ENCODE measurements around the gene PTPRZ1.

The PTPRZ1 gene

GRCh38 chr7:122064971-122065370 is 192.0 kb downstream of the PTPRZ1 start:
- H3K9ac ChIP-seq (ENCODE audit: low read length) = no peak overlapping the region
- H3K9me3 ChIP-seq (ENCODE audit: insufficient read depth, low read length) = no peaks in the 10 kb centered on the region
- H4K20me1 ChIP-seq (ENCODE audit: low read depth, low read length) = no peaks in the 10 kb centered on the region
- TF ChIP-seq EZH2phosphoT487 (conservative IDR thresholded peaks at IDR 0.05; ENCODE audit: low read length) (no peak), CTCF (IDR thresholded peaks at IDR 0.05; ENCODE audit: insufficient read depth, low read length, poor library complexity, severe bottlenecking) (no peak)
- H2AFZ ChIP-seq (ENCODE audit: low read depth, low read length, severe bottlenecking) = no peak overlapping the region
- H3F3A ChIP-seq (ENCODE audit: insufficient read depth) = no peaks in the 10 kb centered on the region
- no peaks in the 10 kb centered on the region for H3K36me3 ChIP-seq (ENCODE audit: low read length)
- no peaks in the 10 kb centered on the region for H3K27me3 ChIP-seq (ENCODE audit: low read length)
- no peak overlapping the region for H3K4me2 ChIP-seq (ENCODE audit: low read depth, low read length, poor library complexity, severe bottlenecking)
- no peak overlapping the region for H3K4me3 ChIP-seq (ENCODE audit: insufficient read depth, low read length, poor library complexity, severe bottlenecking)
- H3K79me2 ChIP-seq (ENCODE audit: insufficient read depth, low read length) = no peaks in the 10 kb centered on the region
- H3K27ac ChIP-seq (ENCODE audit: low read depth, low read length) = no peak overlapping the region
- H3K9me2 ChIP-seq (replicated peaks; ENCODE audit: insufficient read depth, low read length) = no peaks in the 10 kb centered on the region

DNA sequence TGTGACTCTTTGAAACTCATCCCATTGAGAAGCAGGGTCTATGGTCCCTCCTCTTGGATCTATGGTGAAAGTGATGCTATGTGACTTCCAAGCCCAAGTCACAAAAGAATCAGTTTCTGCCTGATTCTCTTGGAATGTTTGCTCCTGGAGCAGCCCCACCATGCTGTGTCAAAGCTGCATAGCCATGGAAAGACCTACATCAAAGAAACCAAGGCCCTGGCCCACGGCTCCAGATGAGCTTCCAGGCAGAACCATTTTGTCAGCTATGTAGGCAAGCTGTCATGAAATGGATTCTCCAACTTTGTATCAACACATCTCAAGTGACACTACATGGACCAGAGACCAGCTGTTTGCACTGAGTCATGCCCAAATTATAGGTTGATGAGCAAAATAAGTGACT is 194.1 kb downstream of the PTPRZ1 start:
- H3K27me3 ChIP-seq (ENCODE audit: low read length) = no peaks in the 10 kb centered on the region
- no peaks in the 10 kb centered on the region for H3F3A ChIP-seq (ENCODE audit: insufficient read depth)
- H3K9ac ChIP-seq (ENCODE audit: low read length) = no peak overlapping the region
- H3K4me2 ChIP-seq (ENCODE audit: low read depth, low read length, poor library complexity, severe bottlenecking) = no peak overlapping the region
- no peaks in the 10 kb centered on the region for H4K20me1 ChIP-seq (ENCODE audit: low read depth, low read length)
- TF ChIP-seq EZH2phosphoT487 (conservative IDR thresholded peaks at IDR 0.05; ENCODE audit: low read length) = no peak
- TF ChIP-seq CTCF (IDR thresholded peaks at IDR 0.05; ENCODE audit: insufficient read depth, low read length, poor library complexity, severe bottlenecking) = no peak
- H3K27ac ChIP-seq (ENCODE audit: low read depth, low read length) = no peak overlapping the region
- no peak overlapping the region for H2AFZ ChIP-seq (ENCODE audit: low read depth, low read length, severe bottlenecking)
- no peaks in the 10 kb centered on the region for H3K9me3 ChIP-seq (ENCODE audit: insufficient read depth, low read length)
- no peaks in the 10 kb centered on the region for H3K36me3 ChIP-seq (ENCODE audit: low read length)
- no peak overlapping the region for H3K4me3 ChIP-seq (ENCODE audit: insufficient read depth, low read length, poor library complexity, severe bottlenecking)
- H3K79me2 ChIP-seq (ENCODE audit: insufficient read depth, low read length) = no peaks in the 10 kb centered on the region
- no peaks in the 10 kb centered on the region for H3K9me2 ChIP-seq (replicated peaks; ENCODE audit: insufficient read depth, low read length)

GRCh38 chr7:122068046-122068445 is 195.1 kb downstream of the PTPRZ1 start:
- H3F3A ChIP-seq (ENCODE audit: insufficient read depth) = no peaks in the 10 kb centered on the region
- H3K36me3 ChIP-seq (ENCODE audit: low read length) = no peaks in the 10 kb centered on the region
- no peaks in the 10 kb centered on the region for H4K20me1 ChIP-seq (ENCODE audit: low read depth, low read length)
- H2AFZ ChIP-seq (ENCODE audit: low read depth, low read length, severe bottlenecking) = no peak overlapping the region
- H3K79me2 ChIP-seq (ENCODE audit: insufficient read depth, low read length) = no peaks in the 10 kb centered on the region
- no peaks in the 10 kb centered on the region for H3K27me3 ChIP-seq (ENCODE audit: low read length)
- H3K9me2 ChIP-seq (replicated peaks; ENCODE audit: insufficient read depth, low read length) = no peaks in the 10 kb centered on the region
- H3K4me3 ChIP-seq (ENCODE audit: insufficient read depth, low read length, poor library complexity, severe bottlenecking) = no peak overlapping the region
- no peaks in the 10 kb centered on the region for H3K9me3 ChIP-seq (ENCODE audit: insufficient read depth, low read length)
- H3K27ac ChIP-seq (ENCODE audit: low read depth, low read length) = no peak overlapping the region
- H3K4me2 ChIP-seq (ENCODE audit: low read depth, low read length, poor library complexity, severe bottlenecking) = no peak overlapping the region
- TF ChIP-seq EZH2phosphoT487 (conservative IDR thresholded peaks at IDR 0.05; ENCODE audit: low read length) (no peak), CTCF (IDR thresholded peaks at IDR 0.05; ENCODE audit: insufficient read depth, low read length, poor library complexity, severe bottlenecking) (no peak)
- no peak overlapping the region for H3K9ac ChIP-seq (ENCODE audit: low read length)

All from SU-DHL-6 (cell line).